OCI-LY1 (cell line): ENCODE measurements around the gene MAP3K6.

ENCODE experiments used
- EZH2 ChIP-seq: fragments of 200-600 bp; sonication (generic), shearing (Covaris generic); IDR thresholded peaks from 2 replicates; pipeline ENCODE4 v1.8.0; 2017; ENCODE audit warnings: borderline replicate concordance, mixed run types, mild to moderate bottlenecking, antibody characterized with exemption, low read length, moderate library complexity, mixed read lengths
- TF ChIP-seq, protein P1 (sequence below): fragments of 200-600 bp; sonication (generic), shearing (Covaris generic); IDR thresholded peaks from 2 replicates; pipeline ENCODE4 v1.5.1; 2017; ENCODE audit warnings: mild to moderate bottlenecking, antibody characterized with exemption, low read length, moderate library complexity, mixed read lengths

DNA sequence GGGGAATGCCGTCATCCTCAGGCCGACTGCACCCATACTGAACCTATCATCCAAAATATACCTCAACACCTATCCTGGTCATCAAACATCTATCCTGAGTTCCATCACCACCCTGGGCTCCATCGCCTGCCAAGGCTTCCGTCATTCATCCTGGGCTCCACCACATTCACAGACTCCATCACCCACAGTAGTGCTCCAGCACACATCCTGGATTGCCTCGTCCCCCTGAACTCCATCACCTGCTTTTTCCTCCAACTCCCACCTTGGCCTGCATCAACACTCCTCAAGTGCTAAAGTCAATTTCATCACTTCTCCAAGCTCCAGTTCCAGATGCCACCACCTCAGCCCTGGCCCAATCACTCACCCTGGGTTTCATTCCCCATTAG is 7.8 kb downstream of the MAP3K6 start:
- TF ChIP-seq, protein P1, sequence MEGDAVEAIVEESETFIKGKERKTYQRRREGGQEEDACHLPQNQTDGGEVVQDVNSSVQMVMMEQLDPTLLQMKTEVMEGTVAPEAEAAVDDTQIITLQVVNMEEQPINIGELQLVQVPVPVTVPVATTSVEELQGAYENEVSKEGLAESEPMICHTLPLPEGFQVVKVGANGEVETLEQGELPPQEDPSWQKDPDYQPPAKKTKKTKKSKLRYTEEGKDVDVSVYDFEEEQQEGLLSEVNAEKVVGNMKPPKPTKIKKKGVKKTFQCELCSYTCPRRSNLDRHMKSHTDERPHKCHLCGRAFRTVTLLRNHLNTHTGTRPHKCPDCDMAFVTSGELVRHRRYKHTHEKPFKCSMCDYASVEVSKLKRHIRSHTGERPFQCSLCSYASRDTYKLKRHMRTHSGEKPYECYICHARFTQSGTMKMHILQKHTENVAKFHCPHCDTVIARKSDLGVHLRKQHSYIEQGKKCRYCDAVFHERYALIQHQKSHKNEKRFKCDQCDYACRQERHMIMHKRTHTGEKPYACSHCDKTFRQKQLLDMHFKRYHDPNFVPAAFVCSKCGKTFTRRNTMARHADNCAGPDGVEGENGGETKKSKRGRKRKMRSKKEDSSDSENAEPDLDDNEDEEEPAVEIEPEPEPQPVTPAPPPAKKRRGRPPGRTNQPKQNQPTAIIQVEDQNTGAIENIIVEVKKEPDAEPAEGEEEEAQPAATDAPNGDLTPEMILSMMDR, result no peak
- TF ChIP-seq EZH2, result no peak
